Activated CD4-positive, CD25-positive, alpha-beta regulatory T cell treated with anti-CD3 and anti-CD28 coated beads, Interleukin-2, amount 50 U/mL, for 72 hours (primary cell): Measurements from ENCODE around the gene MRC1.

Source experiments
- DNase-seq: peaks from one replicate; pipeline ENCODE4 v3.0.0; 2021

The MRC1 gene

GRCh38 chr10:17848646-17849045 lies 39.5 kb downstream of the MRC1 start:
- no peak for DNase-seq

- no peak for DNase-seq
Measured at GRCh38 chr10:17850501-17850900, 41.4 kb downstream of the MRC1 start.

GRCh38 chr10:17851611-17852010 lies 42.5 kb downstream of the MRC1 start:
- DNase-seq: no peak

- DNase-seq: no peak
Measured at GRCh38 chr10:17854044-17854652, 45.0 kb downstream of the MRC1 start.

GRCh38 chr10:17857040-17857439 lies 47.9 kb downstream of the MRC1 start:
- no peak for DNase-seq

GRCh38 chr10:17859492-17860156 lies 50.5 kb downstream of the MRC1 start:
- no peak for DNase-seq

GRCh38 chr10:17861760-17862159 lies 52.6 kb downstream of the MRC1 start:
- no peak for DNase-seq

GRCh38 chr10:17865351-17865750 lies 56.2 kb downstream of the MRC1 start:
- DNase-seq: no peak

GRCh38 chr10:17866346-17866745 lies 57.2 kb downstream of the MRC1 start:
- no peak for DNase-seq

- no peak for DNase-seq
Measured at GRCh38 chr10:17867056-17867455, 57.9 kb downstream of the MRC1 start.

GRCh38 chr10:17871036-17871435 lies 61.9 kb downstream of the MRC1 start:
- DNase-seq: no peak

GRCh38 chr10:17872191-17873091 lies 63.3 kb downstream of the MRC1 start:
- DNase-seq: no peak

GRCh38 chr10:17873946-17874345 lies 64.8 kb downstream of the MRC1 start:
- no peak for DNase-seq

- no peak for DNase-seq
Measured at GRCh38 chr10:17877121-17877520, 68.0 kb downstream of the MRC1 start.

GRCh38 chr10:17878896-17879295 lies 69.7 kb downstream of the MRC1 start:
- no peak for DNase-seq

GRCh38 chr10:17880601-17881000 lies 71.5 kb downstream of the MRC1 start:
- no peak for DNase-seq

- no peak for DNase-seq
Measured at GRCh38 chr10:17882557-17882956, 73.4 kb downstream of the MRC1 start.

- no peak for DNase-seq
Measured at GRCh38 chr10:17883621-17884020, 74.5 kb downstream of the MRC1 start.

GRCh38 chr10:17888189-17888588 lies 79.0 kb downstream of the MRC1 start:
- no peak for DNase-seq

GRCh38 chr10:17891435-17891834 lies 82.3 kb downstream of the MRC1 start:
- DNase-seq: no peak

- DNase-seq: no peak
Measured at GRCh38 chr10:17904564-17904963, 95.4 kb downstream of the MRC1 start.

GRCh38 chr10:17905491-17905890 lies 96.3 kb downstream of the MRC1 start:
- no peak for DNase-seq

GRCh38 chr10:17906002-17906401 lies 96.9 kb downstream of the MRC1 start:
- no peak for DNase-seq

- DNase-seq: no peak
Measured at GRCh38 chr10:17907641-17908040, 98.5 kb downstream of the MRC1 start.
